Myocyte (in vitro differentiated cells): ENCODE results near the gene RAB15. TPM values are rescaled to one million over a fixed set of nuclear protein-coding genes. Genes with fewer than 3 reads are reported as not detected.

Experiments
- DNase-seq: peaks from one replicate; pipeline ENCODE4 v3.0.0-alpha.2; 2012; ENCODE audit warnings: low read depth
- total RNA-seq: library from RNA; depleted of rRNA; stranded (reverse); fragments of >200 nt; gene quantifications from 2 replicates; pipeline ENCODE4 v1.2.3, GENCODE V29; 2014

Gene RAB15
- total RNA-seq, 1 donor from 2014 or later = 93.6 TPM

DNA sequence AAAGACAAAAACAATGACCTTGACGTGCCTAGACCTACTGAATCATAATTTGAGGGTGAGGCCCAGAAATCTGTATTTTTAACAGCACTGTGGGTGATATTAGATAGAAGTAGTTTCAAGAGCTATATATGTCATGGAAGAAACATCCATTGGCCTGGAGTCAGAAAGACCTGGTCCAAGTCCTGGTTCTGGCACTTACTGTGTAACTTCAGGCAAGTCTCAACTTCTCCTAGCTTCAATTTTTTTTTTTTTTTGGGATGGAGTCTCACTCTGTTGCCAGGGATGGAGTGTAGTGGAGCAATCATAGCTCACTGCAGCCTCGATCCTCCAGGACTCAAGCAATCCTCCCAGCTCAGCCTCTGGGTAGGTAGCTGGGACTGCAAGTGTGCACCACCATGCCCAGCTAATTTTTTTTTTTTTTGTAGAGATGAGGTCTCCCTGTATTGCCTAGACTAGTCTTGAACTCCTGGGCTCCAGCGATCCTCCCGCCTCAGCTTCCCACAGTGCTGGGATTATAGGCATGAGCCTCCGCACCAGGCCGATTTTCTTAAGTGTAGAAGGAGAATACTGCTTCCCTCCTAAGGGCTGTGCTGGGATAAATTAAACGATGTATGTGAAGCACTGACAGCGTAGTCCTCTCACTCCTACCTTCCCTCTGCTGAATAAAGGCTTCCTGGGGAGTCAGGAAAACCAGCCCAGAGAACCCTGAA is 15.3 kb downstream of the RAB15 start:
- no peak for DNase-seq

DNA sequence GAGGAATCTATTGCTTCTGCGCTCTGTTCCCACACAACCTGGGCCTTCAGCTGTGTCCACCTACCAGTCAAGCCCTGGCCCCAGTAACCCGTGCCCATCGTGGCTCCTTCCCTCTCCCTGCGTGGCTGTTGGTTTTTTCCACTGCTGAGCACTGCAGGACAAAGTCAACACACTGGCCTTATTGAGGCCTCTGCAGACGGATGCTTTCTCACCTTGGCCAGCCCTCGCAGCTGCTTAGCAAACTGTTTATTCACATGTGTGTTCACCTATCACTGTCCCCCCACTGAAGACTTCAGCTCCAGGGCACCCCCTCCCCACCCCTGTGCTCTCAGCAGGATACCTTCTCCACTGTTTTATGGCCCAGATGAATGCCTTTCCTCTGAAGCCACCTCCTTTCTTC is 16.8 kb downstream of the RAB15 start:
- no peak for DNase-seq

DNA sequence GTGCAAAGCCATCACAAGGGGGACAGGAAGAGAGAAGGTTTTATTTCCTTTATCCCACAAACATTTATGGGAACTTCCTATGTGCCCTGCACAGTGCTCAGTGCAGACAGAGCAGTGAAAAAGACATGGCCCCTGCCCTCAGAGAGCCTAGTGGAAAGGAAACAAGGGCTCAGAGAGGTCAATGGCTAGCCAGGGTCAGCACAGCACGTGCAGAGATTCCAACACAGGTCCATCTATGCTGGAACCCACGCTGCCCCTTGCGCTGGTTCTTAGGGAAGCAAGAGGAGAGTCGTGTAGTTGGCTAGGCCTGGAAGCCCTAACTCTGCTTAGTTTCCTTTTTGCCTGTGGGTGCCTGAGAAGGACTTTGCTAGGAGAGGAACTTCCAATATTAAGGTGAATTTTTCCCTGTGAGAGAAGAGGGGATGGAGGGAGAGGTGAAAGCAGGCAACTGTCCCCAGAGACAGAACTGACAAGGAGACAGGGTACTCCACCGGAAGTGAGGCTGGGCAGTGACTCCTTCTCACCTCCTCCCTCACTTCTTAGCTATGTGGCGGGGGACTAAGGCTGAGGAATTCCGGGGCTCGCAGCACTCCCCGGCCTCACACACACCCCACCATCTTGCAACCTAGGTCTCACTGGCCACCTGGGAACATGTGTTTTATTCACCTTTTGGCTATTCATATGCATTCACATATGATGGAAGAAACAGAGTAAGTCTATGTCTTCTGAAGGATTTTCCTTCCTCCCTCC is 17.5 kb downstream of the RAB15 start:
- DNase-seq = no peak

DNA sequence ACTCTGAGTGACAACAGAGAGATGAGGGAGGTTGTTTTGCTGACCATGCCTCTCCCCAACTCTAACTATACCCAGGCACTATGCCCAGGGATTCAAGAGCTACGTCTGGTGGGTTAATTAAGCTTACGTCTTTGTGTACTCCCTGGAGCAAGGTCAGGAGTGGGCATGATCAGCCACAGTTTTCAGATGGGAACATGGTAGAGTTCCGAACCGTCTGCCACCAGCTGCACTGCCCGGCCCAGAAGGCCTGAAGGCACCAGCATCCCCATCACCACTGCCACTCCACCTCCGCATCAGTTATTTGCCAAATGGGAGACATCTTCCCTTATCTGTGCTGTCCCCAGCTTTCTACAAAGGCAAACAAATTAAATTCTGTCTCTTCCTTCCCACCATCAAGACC is 18.5 kb downstream of the RAB15 start:
- no peak for DNase-seq

DNA sequence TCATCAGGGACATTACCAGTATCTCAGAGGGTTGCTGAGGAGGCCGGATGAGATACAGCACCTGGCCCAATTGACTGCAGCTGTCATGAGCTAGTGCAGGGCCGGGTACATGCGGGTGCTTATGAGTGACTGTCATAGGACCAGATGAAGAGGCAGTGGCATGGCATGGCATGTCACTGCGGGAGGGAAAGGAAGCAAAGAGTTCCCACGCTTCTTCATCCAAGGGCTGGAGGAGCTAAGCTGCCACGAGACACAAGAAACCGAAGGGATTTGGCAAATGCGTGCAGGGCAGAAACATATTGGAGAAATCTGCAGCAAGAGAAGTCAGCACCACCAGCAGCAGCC is 18.9 kb downstream of the RAB15 start:
- peak; percentile 61 for DNase-seq

DNA sequence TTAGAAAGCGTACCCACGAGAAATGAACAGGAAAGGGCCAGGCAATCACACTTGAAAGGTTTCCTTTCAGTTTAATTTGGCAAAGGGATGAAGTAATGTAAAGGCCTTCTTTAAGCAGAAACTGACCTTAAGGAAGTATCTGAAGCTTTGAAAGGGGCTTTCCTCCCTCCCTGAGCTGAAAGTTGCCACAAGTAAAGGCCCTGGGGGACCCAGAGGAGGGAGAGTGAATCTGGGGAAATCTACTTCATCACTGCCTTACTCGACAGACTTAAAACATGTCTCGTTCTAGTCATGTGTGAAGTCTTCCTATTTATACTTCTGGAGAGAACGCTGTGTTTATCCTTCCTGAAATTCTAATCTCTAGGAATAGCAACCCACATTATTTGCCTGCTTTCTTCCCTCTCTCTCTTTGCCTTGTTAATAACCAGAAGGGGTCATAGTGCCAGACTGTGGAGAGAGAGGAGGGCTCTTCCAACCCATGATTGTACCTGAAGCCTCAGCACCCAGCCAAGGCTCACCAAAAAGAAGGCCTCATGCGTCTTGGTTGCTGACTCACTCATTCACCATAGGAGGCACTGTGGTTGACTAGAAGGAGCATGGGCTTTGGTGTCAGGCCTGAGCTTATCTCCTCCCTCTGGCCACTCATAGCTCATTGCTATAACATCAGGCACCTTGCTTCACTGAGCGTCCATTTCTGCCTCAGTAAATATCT is 19.4 kb downstream of the RAB15 start:
- no peak for DNase-seq

DNA sequence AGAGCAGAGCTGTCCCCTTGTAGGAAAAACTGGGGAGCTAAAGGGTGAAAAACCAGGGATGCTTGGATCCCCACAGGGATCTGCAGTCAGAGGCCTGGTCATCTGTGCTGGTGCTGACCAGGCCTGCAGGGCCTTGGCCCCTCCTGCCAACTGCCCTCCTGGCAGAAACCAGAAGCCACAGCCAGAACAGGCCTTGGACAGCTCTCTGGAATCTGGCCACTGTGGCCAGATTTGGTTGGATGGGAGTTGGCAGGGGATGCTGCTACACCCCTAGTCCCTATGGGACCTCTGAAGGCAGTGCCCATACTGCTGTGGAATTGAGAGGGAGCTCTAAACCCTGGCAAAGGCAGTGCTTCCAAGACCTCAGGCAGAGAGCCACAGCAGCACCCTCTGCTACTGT is 20.4 kb downstream of the RAB15 start:
- peak; percentile 44 for DNase-seq

DNA sequence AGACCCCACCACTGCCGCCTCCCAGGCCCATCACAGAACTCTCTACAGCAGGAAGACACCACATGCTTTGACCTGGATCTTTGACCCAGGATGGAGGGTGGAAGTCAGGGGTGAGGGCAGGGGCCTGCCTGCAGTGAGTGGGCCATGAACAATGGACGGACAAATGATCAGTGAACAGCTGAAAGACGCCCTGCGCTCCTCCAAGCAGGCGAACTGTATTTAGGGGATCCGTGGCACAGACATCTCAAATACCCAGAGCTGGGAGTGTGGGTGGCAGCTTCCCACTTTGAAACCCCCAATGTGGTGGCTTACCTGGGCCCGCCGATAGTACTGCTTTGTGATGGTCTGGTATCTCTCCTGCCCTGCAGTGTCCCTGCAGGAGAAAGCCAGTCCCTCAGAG is 20.8 kb downstream of the RAB15 start:
- DNase-seq = no peak

DNA sequence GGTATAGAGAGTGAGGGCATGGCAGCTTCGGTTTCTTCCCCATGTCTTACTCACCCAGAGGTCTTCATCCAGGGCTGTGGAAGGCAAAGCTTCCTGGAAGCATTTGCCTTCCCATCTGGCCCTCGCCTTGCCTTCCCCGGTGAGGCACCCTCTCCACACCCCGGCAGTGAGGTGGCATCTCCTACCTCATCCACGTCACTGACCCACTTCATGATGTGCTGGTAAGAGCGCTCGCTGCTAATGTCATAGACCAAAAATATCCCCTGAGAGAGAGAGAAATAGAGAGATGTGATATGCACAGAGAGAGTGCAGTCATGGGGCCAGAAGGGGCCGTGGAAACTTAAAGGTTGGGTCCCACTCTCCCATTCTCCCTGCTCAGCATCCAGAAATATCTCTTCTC is 21.2 kb downstream of the RAB15 start:
- DNase-seq = no peak

DNA sequence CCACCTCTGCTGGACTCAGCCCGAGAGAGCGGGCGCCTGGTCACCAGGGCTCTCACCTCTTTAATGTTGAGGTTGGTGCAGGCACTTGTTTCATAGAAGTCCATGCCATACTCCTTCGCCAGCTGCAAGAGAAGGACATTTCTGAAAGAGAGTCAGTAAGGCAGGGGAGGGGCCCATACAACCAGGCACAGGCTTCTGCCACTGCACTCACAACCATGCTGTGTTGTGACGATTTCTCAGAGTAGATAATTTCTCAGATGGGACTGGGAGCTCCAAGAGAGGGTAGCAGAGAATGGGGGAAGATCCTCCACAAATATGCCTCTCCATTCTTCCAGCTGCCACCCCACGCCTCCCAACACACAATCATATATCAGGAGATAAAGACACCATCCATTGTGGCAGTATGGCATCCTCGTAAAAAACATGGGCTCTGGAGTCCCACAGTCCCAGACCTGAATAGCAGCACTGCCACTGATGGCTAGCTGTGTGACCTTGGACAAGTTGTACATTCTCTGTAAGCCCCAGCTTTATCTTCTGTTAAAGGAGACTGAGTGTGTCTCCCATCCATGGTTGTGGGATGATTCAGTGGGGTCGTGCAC is 23.4 kb downstream of the RAB15 start:
- DNase-seq = no peak

DNA sequence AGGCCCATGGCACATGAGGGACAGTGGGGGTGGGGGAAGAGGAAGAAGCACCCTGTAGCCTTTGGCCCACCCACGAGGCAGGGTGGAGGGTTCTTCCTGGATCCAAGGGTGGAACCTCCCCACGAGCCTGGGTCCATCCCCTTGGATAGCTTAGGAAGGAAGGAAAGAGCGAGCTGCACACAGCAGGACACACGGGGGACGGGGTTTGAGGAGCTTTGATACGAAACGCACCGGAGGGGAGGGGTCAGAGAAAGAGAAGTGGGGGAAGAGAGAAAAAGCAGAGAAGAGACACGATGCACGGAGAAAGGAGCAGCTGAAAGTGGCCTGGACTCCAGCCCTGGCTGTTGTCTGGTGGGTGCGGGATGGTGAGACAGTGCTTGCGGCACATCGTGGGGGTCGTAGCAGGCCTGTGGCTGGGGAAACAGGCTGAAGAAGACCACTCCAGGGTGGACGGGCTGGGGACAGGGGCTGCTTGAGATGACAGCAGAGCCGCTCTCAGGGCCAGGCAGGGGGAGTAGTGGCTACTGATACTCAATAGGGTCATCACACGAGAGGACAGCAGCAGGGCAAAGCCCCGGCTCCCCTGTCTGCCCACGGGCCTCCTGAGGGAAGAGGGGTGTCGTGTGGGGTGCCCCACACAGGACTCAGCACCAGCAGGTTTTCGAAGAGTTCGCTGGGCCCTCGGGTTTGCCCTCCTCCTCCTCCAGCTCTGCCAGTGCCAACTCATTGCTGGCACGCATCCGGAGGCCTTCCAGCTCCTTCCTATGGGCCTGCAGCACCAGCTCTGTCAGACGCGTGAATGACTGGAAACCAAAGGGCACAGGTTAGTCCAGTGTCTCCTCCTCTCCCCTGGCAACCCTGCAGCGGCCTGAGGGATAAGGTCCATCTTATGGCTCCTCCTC is 24.2 kb downstream of the RAB15 start:
- no peak for DNase-seq

DNA sequence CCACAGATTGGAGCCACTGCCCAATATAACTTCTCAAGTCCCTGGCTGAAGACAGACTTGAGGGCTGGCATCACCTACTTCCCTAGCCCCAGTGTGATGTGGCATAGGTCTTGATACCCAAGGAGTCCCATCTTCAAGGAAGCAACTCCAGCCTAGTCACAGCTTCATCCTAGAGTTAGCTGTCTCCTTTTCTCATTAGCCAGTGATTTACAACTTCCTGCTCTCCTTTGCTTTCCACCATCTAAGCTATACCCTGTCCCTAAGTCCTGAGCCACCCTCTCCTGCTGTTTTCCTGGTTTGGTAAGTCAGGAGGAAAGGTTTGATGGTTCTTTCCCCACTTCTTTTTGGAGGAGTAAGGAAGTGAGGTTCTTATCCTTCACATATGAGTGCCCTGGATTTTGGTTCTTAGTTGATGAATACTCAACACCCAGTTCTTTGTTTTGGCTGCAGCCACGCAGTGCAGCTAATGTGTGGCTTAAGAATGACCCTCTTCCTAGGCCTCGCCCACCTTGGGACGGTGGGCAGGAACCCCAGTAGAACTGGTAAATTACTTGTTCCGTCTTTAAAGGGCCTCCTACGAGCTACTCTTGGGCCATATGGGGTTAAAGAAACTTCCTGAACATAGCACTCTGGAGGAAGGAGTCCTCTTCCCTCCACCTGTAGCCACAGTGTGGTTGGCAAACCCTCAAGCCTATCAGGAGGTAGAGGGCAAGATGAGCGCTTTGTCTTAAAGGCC is 25.7 kb downstream of the RAB15 start:
- DNase-seq = no peak

DNA sequence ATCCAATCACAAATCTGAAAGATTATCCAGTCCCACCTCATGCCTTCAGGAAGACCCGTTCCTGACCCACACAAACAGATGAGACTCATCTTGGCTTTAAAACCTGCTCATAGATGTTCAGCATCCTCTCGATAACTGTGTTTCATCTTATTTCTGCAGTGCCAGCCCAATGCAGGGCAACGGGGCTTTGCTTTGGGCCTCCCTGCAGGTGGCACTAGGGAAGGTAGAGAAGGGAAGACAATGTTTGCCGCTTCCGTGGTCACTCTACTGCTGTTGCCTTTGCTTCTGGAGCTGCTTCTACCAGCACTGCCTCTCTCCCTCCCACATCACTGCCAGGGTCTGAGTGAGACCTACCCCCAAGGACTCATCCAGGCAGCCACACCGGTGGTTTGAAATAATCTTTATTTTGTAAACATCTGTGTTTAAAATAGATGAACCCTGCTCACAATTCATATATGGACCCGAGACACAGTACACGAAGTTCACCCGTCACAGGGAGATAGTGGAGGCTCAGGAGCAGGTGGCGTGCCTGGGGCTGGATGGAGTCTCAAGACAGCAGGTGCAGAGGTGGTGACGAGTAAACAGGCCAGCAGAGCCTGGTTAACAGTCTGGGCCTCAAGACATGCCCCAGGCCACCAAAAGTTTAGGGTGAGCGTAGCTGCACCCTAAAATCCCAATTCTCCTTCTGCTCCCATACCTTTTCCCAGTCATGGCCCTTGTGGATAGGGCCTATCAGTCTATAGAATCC is 26.5 kb downstream of the RAB15 start:
- DNase-seq = peak; percentile 45

DNA sequence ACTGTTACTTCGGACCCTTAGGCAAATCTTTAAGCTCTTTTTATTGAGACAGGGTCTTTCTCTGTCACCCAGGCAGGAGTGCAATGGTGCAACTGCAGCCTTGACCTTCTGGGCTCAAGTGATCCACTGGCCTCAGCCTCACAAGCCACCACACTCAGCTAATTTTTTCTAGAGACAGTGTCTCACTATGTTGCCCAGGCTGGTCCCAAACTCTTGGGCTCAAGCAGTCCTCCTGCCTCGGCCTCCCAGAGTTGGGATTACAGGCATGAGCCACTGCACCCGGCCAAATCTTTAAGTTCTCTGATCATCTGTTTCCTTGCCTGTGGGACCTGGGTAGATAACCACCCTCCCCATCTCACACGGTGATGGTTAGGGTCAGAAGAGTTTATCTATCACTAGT is 27.3 kb downstream of the RAB15 start:
- no peak for DNase-seq

DNA sequence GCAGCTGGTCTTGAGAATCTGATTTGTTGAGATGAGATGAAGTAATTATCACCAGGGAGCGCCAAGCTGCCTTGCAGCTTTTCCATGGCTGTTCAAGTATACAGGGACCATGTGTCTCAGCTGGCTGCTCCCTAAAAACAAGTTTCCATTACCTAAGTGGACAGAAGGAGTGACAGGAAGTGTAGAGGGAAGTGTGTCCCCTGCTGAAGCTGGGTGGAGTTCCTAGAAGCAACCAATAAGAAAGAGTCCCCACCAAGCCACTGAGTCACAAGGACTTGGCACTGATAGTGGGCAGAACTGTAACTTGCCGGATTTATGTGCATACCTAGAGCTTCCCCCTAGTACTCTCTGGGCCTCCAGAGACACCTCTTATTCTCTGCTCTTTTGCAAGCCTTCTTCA is 28.1 kb downstream of the RAB15 start:
- DNase-seq = no peak

DNA sequence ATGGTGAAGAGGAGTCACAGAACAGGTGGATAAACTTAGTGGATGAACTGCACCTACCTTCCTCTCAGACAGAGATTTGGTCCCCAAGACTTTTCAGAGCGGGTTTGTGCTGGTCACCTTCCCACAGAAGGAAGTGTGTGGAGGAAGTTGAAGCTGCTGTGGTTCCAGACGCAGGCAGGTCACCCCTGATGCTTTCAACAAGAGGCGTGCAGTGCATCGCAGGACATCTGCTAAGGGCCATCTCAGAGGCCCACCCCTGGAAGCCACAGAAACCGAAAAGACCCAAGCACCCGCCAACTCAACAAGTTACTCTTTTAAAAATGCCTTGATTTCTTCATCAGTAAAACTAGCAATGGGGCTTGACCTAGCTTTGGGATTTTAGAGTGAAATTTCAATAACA is 28.6 kb downstream of the RAB15 start:
- DNase-seq = no peak

DNA sequence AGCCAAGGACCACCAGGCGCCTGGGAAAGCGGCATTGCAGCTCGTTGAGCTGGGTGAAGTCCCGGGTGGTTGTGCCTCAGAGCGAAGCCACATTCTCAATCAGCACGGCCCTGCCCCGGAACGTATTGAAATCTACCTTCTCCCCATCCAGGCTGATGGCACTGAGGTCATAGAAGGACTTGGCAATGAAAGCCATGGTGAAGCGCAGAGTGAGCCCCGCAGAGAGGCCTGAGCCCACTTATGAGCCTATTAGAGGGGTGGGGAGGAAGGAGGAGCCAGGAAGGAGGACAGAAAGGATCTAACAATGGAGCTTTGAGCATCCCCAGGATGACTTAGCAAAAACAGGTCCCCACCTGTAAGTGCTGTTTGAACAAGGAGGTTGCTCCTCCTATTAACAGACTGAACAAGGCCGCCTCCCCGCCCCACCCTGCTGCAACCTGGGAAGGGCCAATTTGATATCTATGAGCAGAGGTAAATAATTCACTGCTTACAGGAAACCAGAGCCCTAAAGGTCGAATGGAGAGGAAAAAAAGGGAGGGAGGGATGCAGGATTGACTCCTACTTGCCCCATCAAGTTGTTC is 29.5 kb downstream of the RAB15 start, which contains the start of gene GPX2:
TSS of gene GPX2 (minus strand) at position 215 of the 581 bp plus-strand sequence. CDS start at position 196, 19 bp downstream.
- no peak for DNase-seq

DNA sequence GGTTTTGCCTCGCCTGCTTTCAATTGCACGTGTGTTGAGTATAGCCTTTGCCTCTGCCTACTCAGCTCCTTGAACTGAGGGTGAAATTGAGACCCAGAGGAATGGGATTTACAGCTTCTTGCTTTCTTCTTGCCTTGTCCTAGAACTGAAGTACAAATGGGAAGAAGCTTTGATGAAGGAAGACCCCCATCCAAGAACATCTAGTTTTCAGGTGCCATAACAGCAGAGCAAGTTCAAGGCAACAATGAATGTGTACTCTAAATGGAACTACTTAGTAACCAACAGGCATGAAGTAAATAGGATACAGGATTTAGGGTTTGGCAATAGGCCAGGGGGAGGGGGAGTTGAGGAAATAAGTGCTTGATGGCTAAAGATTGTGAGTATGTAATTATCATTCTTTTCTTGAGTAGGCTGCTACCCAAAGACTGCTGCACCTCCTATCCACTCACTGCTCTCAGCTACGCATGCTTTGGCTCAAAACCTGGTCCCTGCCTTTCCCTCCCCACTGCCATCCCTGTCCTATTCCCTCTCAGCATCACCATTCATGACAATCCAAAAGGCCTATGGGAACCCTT is 31.7 kb downstream of the RAB15 start:
- DNase-seq = no peak

DNA sequence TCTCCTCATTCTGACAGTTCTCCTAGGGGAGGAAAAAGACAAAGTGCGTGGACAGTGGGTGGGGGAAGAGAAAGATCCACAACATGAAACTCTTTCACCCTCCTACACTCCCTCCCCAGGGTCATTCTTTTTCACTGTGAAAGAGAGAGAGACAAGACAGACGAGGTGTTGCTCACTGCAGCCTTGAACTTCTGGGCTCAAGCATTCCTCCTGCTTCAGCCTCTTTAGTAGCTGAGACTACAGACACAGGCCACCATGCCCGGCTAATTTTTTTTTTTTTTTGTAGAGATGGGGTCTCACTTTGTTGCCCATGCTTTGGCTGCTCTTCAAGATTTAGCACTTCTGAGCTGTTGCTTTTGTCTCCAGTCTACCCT is 32.3 kb downstream of the RAB15 start:
- no peak for DNase-seq
